GM12878 (cell line): ENCODE data around the gene PHF21B. TPM values are rescaled to one million over a fixed set of nuclear protein-coding genes. Genes with fewer than 3 reads are reported as not detected.

ENCODE experiments used
- ATAC-seq: fragments of 200-7000 bp; cut with Tn5 transposase; 3 replicates; pipeline ENCODE4 v1.9.1; 2020; ENCODE audit warnings: mild to moderate bottlenecking, moderate library complexity
- BruUV-seq: library from RNA; stranded (reverse); fragments of 400-500 nt; replicated peaks from 2 replicates; lab custom pipeline; 2021; lab: Mats Ljungman, UMichigan
- CTCF ChIA-PET: fragments of 300-600 bp; sonication (Branson Sonifier 250); formaldehyde crosslinking; extraction: SDS; loops from one replicate; lab custom pipeline; 2021; ENCODE audit warnings: inconsistent platforms; lab: Yijun Ruan, JAX
- POLR2A ChIA-PET: fragments of 350-600 bp; formaldehyde crosslinking; extraction: SDS; loops from one replicate; lab custom pipeline; 2021; ENCODE audit warnings: inconsistent platforms; lab: Charles Lee
- RAD21 ChIA-PET: fragments of 300-600 bp; sonication (Branson Sonifier 250); formaldehyde crosslinking; loops from one replicate; lab custom pipeline; 2023; ENCODE audit warnings: antibody characterized with exemption; ENCODE audit not compliant: unreplicated experiment; lab: Charles Lee
- SMC1A ChIA-PET: fragments of 300-600 bp; sonication (Branson Sonifier 250); formaldehyde crosslinking; loops from one replicate; lab custom pipeline; 2023; ENCODE audit not compliant: unreplicated experiment, uncharacterized antibody; lab: Charles Lee
- DNase-seq: peaks from one replicate; pipeline ENCODE4 v3.0.0-alpha.2; 2011; ENCODE audit warnings: low read depth, low spot score
- FAIRE-seq: peaks from 3 replicates; lab custom pipeline; 2011; peaks lifted over from hg19 to GRCh38; lab: Jason Lieb, UNC
- H2AFZ ChIP-seq: 2 replicates; pipeline ENCODE4 v1.6.0; 2011; ENCODE audit warnings: low read depth, low read length, control low read depth; ENCODE audit not compliant: control insufficient read depth
- H3K27ac ChIP-seq: 2 replicates; pipeline ENCODE4 v1.5.1; 2011; ENCODE audit warnings: control low read depth; ENCODE audit not compliant: control insufficient read depth, insufficient read depth
- H3K27me3 ChIP-seq, 2 experiments: replicated peaks in 1 of 2; 2 replicates each; pipeline versions ENCODE4 v1.6.0 to v1.6.1; 2011; ENCODE audit warnings: low read length in 1 of 2; ENCODE audit not compliant: control insufficient read depth in 2 of 2, insufficient read depth in 2 of 2
- H3K36me3 ChIP-seq, 2 experiments: 2 replicates each; pipeline ENCODE4 v1.5.1; 2011; ENCODE audit warnings: low read length in 1 of 2; ENCODE audit not compliant: control insufficient read depth in 2 of 2, insufficient read depth in 2 of 2
- H3K4me1 ChIP-seq: 2 replicates; pipeline ENCODE4 v1.6.1; 2011; ENCODE audit warnings: mild to moderate bottlenecking, low read length, moderate library complexity, mixed read lengths; ENCODE audit not compliant: control insufficient read depth, insufficient read depth
- H3K4me2 ChIP-seq: 2 replicates; pipeline ENCODE4 v1.6.0; 2011; ENCODE audit warnings: control low read depth; ENCODE audit not compliant: control insufficient read depth, insufficient read depth
- H3K4me3 ChIP-seq: fragments of 200-600 bp; sonication (generic); 2 replicates; pipeline ENCODE4 v1.5.1; 2016
- H3K79me2 ChIP-seq: 2 replicates; pipeline ENCODE4 v1.6.0; 2011; ENCODE audit warnings: low read length; ENCODE audit not compliant: control insufficient read depth, insufficient read depth
- H3K9ac ChIP-seq: 2 replicates; pipeline ENCODE4 v1.8.0; 2011; ENCODE audit warnings: low read length, control low read depth, mixed read lengths; ENCODE audit not compliant: control insufficient read depth, insufficient read depth
- H3K9me3 ChIP-seq: replicated peaks from 3 replicates; pipeline ENCODE4 v1.5.1; 2011; ENCODE audit warnings: mild to moderate bottlenecking, low read length; ENCODE audit not compliant: control insufficient read depth, insufficient read depth
- H4K20me1 ChIP-seq: 2 replicates; pipeline ENCODE4 v1.6.0; 2011; ENCODE audit not compliant: control insufficient read depth, insufficient read depth
- ATF7 ChIP-seq: fragments of 450-650 bp; IDR thresholded peaks from 2 replicates; pipeline ENCODE4 v1.6.1; 2016; ENCODE audit warnings: low read depth, mild to moderate bottlenecking
- HDAC2 ChIP-seq: fragments of 200-600 bp; sonication (generic); IDR thresholded peaks from 2 replicates; pipeline ENCODE4 v1.6.1; 2017
- IKZF1 ChIP-seq: fragments of 450-650 bp; conservative IDR thresholded peaks from 2 replicates; pipeline ENCODE4 v1.6.1; 2017; ENCODE audit warnings: antibody characterized with exemption, mild to moderate bottlenecking
- NR2C2 ChIP-seq: IDR thresholded peaks from 2 replicates; pipeline ENCODE4 v1.6.1; 2011; ENCODE audit warnings: borderline replicate concordance, low read depth; ENCODE audit not compliant: control insufficient read depth, insufficient read length
- NRF1 ChIP-seq: conservative IDR thresholded peaks from 2 replicates; pipeline ENCODE4 v1.6.1; 2011; ENCODE audit warnings: mild to moderate bottlenecking, low read depth, low read length, improper control_type of control experiment
- PML ChIP-seq: IDR thresholded peaks from 2 replicates; pipeline ENCODE4 v1.6.1; 2012; ENCODE audit warnings: low read length, inconsistent platforms
- POLR2AphosphoS2 ChIP-seq: IDR thresholded peaks from 2 replicates; pipeline ENCODE4 v1.6.1; 2011; ENCODE audit warnings: low read depth, mild to moderate bottlenecking, low read length, improper control_type of control experiment, moderate library complexity
- RBBP5 ChIP-seq: fragments of 200-600 bp; sonication (generic); conservative IDR thresholded peaks from 2 replicates; pipeline ENCODE4 v1.6.1; 2016
- RELA ChIP-seq: fragments of 450-650 bp; IDR thresholded peaks from 2 replicates; pipeline ENCODE4 v1.8.0; 2014; ENCODE audit warnings: borderline replicate concordance; ENCODE audit not compliant: partially characterized antibody
- SIX5 ChIP-seq: IDR thresholded peaks from 2 replicates; pipeline ENCODE4 v1.6.1; 2011; ENCODE audit warnings: mild to moderate bottlenecking, low read depth, low read length, moderate library complexity; ENCODE audit not compliant: severe bottlenecking
- TARDBP ChIP-seq: IDR thresholded peaks from 2 replicates; pipeline ENCODE4 v1.6.1; 2016; ENCODE audit warnings: borderline replicate concordance
- WRNIP1 ChIP-seq: IDR thresholded peaks from 2 replicates; pipeline ENCODE4 v1.6.1; 2011; ENCODE audit warnings: low read depth, low read length, improper control_type of control experiment, borderline replicate concordance
- WGBS: methylation state at CpG from one replicate; pipeline ENCODE4 v1.1.6; 2016; ENCODE audit warnings: low lambda C conversion rate; ENCODE audit not compliant: insufficient replicate concordance, insufficient coverage; ENCODE audit errors: missing lambda C conversion rate; 5-methylcytosine and 5-hydroxymethylcytosine counted together
- in situ Hi-C: fragments of 300-500 bp; cut with MboI; formaldehyde crosslinking; loops from 9 replicates; pipeline ENCODE4 v1.14.3; 2018; ENCODE audit warnings: mixed read lengths
- intact Hi-C: fragments of 100-400 bp; cut with micrococcal nuclease; formaldehyde crosslinking; loops from one replicate; pipeline ENCODE4 v1.14.2; 2022; ENCODE audit not compliant: unreplicated experiment
- polyA plus RNA-seq, 11 experiments: library from polyadenylated mRNA; depleted of rRNA in 4 of 11; unstranded in 6 of 11; stranded (reverse) in 5 of 11; fragments of >200 nt; fragmentation: Nextera tagmentation in 4 of 11; fragmentation: Illumina TruSeq in 1 of 11; extraction: Ambion mirVana in 4 of 11; extraction: Trizol in 1 of 11; gene quantifications; 1 replicate in 1 of 11; 2 replicates in 10 of 11; pipeline versions ENCODE4 v1.2.1 to v1.2.3, GENCODE V29; 2011 to 2016; ENCODE audit warnings: inconsistent platforms in 2 of 11, missing spikeins in 2 of 11, low read depth in 1 of 11
- total RNA-seq, 4 experiments: library from RNA; depleted of rRNA in 3 of 4; stranded (reverse); fragments of >200 nt in 3 of 4; fragmentation: Illumina TruSeq in 1 of 4; extraction: Trizol in 1 of 4; gene quantifications; 2 replicates each; pipeline versions ENCODE4 v1.2.1 to v1.2.3, GENCODE V29; 2013 to 2021
- TF ChIP-seq, protein P1 (sequence below): IDR thresholded peaks from 2 replicates; pipeline ENCODE4 v1.6.1; 2012; ENCODE audit warnings: low read depth, low read length, improper control_type of control experiment
- TF ChIP-seq, protein P2 (sequence below): fragments of 450-650 bp; formaldehyde crosslinking; IDR thresholded peaks from 2 replicates; pipeline ENCODE4 v1.4.0; 2020; ENCODE audit warnings: mild to moderate bottlenecking, moderate library complexity
- TF ChIP-seq, protein P3 (sequence below): fragments of 450-650 bp; IDR thresholded peaks from 2 replicates; pipeline ENCODE4 v1.6.1; 2018; ENCODE audit warnings: mild to moderate bottlenecking, low read depth, moderate library complexity; ENCODE audit not compliant: partially characterized antibody
- TF ChIP-seq, protein P4 (sequence below): IDR thresholded peaks from 2 replicates; pipeline ENCODE4 v1.6.1; 2012; ENCODE audit warnings: low read length, inconsistent platforms

Gene PHF21B
- total and polyA plus RNA-seq, 10 of the 15 experiments (the other 5 are each of a cell fraction or from before 2014, with no cell fraction given) = 0.03 to 0.35 TPM; not detected in 8

DNA sequence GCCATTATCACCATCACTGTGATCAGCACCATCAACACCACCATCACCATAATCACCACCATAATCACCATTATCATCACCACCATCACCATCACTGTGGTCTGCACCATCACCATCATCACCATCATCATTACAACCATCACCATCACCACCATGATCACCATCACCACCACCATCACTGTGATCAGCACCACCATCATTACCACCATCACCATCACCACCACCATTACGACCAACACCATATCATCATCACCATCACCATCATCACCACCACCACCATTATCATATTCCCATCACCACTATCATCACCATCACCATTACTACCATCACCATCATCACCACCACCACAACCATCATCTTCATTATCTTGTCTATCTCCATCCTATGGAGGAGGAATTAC lies 125.2 kb downstream of the PHF21B start:
- WGBS = 40% methylated on average over 1 of the region's 1 CpG
- intact Hi-C loops = no loop called here
- Histone ChIP-seq H3K4me2 (no peak overlapping the region), H3K4me1 (no peaks in the 10 kb centered on the region), H3K36me3 (no peaks in the 10 kb centered on the region), H3K27me3 (no peaks in the 10 kb centered on the region), H3K9ac (no peak overlapping the region), H3K27ac (no peak overlapping the region), H3K9me3 (no peaks in the 10 kb centered on the region; the same call in 2 of the 3 replicates), H4K20me1 (no peaks in the 10 kb centered on the region), H3K79me2 (no peaks in the 10 kb centered on the region), H2AFZ (no peak overlapping the region), H3K4me3 (no peak overlapping the region)
- FAIRE-seq = no peak
- no peak for DNase-seq
- in situ Hi-C loops = loop anchor here (25.0 kb wide), 1 partner anchor 522 kb away; no protein-coding TSS in a partner anchor
- ATAC-seq = no peak
- no TSS peak for BruUV-seq
- ChIA-PET SMC1A (no interaction called here), RAD21 (no interaction called here), CTCF (no interaction called here), POLR2A (no interaction called here)
- TF ChIP-seq PML = no peak
- TF ChIP-seq WRNIP1 = no peak
- no peak for TF ChIP-seq RBBP5
- TF ChIP-seq, protein P1, sequence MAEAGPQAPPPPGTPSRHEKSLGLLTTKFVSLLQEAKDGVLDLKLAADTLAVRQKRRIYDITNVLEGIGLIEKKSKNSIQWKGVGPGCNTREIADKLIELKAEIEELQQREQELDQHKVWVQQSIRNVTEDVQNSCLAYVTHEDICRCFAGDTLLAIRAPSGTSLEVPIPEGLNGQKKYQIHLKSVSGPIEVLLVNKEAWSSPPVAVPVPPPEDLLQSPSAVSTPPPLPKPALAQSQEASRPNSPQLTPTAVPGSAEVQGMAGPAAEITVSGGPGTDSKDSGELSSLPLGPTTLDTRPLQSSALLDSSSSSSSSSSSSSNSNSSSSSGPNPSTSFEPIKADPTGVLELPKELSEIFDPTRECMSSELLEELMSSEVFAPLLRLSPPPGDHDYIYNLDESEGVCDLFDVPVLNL = no peak
- TF ChIP-seq RELA = no peak
- no peak for TF ChIP-seq TARDBP
- no peak for TF ChIP-seq POLR2AphosphoS2
- TF ChIP-seq, protein P2, sequence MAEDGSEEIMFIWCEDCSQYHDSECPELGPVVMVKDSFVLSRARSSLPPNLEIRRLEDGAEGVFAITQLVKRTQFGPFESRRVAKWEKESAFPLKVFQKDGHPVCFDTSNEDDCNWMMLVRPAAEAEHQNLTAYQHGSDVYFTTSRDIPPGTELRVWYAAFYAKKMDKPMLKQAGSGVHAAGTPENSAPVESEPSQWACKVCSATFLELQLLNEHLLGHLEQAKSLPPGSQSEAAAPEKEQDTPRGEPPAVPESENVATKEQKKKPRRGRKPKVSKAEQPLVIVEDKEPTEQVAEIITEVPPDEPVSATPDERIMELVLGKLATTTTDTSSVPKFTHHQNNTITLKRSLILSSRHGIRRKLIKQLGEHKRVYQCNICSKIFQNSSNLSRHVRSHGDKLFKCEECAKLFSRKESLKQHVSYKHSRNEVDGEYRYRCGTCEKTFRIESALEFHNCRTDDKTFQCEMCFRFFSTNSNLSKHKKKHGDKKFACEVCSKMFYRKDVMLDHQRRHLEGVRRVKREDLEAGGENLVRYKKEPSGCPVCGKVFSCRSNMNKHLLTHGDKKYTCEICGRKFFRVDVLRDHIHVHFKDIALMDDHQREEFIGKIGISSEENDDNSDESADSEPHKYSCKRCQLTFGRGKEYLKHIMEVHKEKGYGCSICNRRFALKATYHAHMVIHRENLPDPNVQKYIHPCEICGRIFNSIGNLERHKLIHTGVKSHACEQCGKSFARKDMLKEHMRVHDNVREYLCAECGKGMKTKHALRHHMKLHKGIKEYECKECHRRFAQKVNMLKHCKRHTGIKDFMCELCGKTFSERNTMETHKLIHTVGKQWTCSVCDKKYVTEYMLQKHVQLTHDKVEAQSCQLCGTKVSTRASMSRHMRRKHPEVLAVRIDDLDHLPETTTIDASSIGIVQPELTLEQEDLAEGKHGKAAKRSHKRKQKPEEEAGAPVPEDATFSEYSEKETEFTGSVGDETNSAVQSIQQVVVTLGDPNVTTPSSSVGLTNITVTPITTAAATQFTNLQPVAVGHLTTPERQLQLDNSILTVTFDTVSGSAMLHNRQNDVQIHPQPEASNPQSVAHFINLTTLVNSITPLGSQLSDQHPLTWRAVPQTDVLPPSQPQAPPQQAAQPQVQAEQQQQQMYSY = no peak
- no peak for TF ChIP-seq SIX5
- no peak for TF ChIP-seq HDAC2
- TF ChIP-seq, protein P3, sequence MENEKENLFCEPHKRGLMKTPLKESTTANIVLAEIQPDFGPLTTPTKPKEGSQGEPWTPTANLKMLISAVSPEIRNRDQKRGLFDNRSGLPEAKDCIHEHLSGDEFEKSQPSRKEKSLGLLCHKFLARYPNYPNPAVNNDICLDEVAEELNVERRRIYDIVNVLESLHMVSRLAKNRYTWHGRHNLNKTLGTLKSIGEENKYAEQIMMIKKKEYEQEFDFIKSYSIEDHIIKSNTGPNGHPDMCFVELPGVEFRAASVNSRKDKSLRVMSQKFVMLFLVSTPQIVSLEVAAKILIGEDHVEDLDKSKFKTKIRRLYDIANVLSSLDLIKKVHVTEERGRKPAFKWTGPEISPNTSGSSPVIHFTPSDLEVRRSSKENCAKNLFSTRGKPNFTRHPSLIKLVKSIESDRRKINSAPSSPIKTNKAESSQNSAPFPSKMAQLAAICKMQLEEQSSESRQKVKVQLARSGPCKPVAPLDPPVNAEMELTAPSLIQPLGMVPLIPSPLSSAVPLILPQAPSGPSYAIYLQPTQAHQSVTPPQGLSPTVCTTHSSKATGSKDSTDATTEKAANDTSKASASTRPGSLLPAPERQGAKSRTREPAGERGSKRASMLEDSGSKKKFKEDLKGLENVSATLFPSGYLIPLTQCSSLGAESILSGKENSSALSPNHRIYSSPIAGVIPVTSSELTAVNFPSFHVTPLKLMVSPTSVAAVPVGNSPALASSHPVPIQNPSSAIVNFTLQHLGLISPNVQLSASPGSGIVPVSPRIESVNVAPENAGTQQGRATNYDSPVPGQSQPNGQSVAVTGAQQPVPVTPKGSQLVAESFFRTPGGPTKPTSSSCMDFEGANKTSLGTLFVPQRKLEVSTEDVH = no peak
- no peak for TF ChIP-seq IKZF1
- TF ChIP-seq ATF7 = no peak
- TF ChIP-seq NR2C2 = no peak
- no peak for TF ChIP-seq NRF1
- TF ChIP-seq, protein P4, sequence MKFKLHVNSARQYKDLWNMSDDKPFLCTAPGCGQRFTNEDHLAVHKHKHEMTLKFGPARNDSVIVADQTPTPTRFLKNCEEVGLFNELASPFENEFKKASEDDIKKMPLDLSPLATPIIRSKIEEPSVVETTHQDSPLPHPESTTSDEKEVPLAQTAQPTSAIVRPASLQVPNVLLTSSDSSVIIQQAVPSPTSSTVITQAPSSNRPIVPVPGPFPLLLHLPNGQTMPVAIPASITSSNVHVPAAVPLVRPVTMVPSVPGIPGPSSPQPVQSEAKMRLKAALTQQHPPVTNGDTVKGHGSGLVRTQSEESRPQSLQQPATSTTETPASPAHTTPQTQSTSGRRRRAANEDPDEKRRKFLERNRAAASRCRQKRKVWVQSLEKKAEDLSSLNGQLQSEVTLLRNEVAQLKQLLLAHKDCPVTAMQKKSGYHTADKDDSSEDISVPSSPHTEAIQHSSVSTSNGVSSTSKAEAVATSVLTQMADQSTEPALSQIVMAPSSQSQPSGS = no peak
